GM18526 (cell line): Measurements from ENCODE around the gene LIPT1.

Experiments used
- POLR2A ChIP-seq: IDR thresholded peaks from 3 replicates; pipeline ENCODE4 v1.6.1; 2011; ENCODE audit not compliant: insufficient read length; ENCODE audit errors: extremely low read depth

The LIPT1 gene

GRCh38 chr2:99158599-99158998, 3.8 kb downstream of the LIPT1 start:
- no peak for TF ChIP-seq POLR2A

DNA sequence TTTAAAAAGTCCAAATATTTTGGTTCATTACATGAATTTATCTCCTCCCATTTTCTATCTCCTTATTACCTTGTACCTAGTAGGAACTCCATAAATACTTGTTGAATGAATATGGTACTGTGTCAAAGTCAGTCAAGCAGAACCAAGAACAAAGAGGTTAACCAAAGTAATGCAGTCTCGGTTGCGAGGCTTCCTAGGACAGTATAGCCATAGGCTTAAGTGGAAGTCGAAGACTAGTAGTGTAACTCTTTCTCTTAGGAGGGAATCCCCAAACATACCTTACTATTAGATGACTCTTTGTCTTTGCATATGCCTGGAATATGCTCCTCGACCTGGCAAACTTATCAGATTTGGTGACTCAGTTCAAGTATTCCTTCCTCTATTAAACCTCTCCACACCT, 4.8 kb downstream of the LIPT1 start:
- TF ChIP-seq POLR2A = no peak

GRCh38 chr2:99166218-99166617, 11.5 kb downstream of the LIPT1 start:
- no peak for TF ChIP-seq POLR2A

GRCh38 chr2:99169534-99169933, 14.8 kb downstream of the LIPT1 start:
- TF ChIP-seq POLR2A = no peak

DNA sequence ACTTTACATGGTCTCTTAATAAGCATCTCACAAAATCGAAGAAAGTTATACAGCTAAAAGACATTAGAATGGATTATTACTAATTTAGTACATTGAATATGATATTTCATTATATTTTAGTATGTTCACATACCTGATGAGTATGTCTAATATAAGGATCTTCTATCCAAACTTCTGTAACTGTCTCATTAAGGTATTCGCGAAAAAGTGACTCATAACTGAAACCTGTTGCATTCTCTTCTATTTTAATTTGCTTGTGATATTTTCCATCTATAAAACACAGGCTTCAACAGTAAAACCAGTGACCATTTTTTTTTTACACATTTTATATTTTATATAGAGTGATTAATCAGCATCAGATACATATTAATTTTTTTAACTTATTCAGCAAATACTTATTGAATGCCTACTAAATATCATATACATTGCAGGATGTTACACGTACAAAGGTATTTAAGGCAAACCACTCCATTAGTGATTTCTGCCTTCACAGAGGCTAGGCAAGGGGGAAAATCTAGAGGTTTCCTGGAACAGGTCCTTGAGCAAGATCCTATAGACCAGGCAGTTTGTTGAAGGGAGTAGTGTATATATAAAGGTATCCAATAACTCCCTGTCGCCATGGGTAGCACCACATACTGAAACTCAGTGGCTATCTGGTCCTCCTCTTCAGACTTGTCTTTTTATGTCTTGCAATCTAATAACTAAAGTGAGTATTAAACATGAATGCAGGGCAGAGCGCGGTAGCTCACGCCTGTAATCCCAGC, 16.8 kb downstream of the LIPT1 start:
- no peak for TF ChIP-seq POLR2A

GRCh38 chr2:99180755-99181623, 26.2 kb downstream of the LIPT1 start, which contains the start of the genes MITD1 and MRPL30:
TSS of gene MITD1 (minus strand) at chr2:99181058. CDS start at chr2:99180981, 77 bp downstream.
TSS of gene MRPL30 (plus strand) at chr2:99181184. CDS start at chr2:99186204, 5,020 bp downstream.
- peak; percentile 86 for TF ChIP-seq POLR2A

DNA sequence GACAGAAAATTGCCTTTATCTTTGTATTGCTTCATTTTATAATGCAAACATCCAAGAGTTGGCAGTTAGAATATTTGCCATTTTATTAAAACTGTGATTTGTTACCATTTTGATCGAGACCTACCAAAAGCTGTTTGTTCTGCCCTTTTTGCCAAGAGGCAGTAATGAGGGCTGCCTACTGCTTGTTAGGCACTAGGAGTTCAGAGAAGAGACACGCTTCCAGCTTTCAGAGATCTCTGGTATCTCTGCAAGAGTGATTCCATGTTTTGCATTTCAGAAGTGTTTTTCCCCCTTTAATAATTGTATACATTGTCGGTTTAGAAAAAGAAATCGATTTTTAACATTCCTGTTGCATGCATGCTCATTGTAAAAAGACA, 26.8 kb downstream of the LIPT1 start:
- no peak for TF ChIP-seq POLR2A

- no peak for TF ChIP-seq POLR2A
Observed at GRCh38 chr2:99183025-99183424, 28.3 kb downstream of the LIPT1 start.

DNA sequence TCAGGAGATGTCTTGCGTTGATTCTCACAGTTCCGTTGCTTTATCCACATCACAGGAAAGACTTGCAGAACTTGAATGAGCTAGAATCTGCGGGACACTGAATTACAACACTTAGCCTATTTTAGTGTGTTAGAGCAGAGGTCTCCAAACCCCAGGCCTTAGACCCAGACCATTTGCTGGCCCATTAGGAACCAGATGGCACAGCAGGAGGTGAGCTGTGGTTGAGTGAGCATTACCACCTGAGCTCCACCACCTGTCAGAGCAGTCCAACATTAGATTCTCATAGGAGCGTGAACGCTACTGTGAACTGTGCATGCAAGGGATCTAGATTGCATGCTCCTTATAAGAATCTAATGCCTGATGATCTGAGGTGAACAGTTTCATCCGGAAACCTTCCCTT, 30.0 kb downstream of the LIPT1 start:
- TF ChIP-seq POLR2A = no peak

DNA sequence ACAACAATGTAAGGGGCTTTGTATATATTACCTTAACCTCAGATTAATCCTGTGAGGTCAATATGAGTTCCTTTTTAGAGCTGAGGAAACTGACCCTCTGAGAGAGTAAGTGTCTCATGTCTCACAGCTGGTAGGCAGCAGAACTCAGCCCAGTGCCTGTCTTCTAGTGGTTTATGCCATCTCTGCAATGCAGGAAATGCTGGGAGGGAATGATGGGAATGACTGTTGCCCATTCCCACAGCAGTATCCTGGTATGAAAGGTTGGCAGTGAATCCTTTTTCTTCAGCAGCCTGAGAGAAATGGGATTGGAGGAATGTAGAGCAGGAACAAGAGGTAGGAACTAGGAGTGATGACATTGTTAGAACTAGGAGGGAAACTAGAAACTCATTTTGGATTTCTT, 32.2 kb downstream of the LIPT1 start:
- no peak for TF ChIP-seq POLR2A

DNA sequence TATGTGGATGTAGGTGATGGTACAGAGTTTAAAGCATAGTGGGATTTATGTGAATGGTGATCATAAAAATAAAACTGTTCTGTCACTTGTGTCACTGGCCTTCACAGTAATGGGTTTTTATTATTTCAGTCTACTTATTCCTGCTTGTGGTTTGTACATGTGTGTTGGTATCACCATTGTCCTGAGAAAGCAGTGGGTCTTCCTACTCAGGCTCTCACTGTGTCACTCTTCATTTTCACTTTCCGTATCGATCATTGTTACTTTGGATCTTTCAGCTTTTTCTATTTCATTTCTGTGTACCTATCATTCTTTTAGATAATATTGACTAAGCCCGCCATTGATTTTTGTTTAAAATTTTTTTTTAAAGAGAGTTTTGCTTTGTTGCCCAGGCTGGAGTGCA, 33.6 kb downstream of the LIPT1 start:
- TF ChIP-seq POLR2A = no peak

DNA sequence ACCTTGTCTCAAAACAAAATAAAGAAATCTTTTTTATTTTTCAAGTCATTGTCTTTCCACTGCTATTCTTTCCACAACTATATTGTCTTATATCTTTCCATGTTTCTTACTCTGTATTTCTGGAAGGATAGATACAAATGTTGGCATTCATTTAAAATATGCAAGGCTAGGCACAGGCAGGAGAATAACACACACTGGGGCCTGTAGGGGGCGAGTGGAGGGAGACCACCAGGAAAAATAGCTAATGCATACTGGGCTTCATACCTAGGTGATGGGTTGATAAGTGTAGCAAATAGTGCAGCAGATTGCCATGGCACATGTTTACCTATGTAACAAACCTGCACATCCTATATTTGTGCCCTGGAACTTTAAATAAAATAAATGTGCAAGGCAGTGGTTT, 35.8 kb downstream of the LIPT1 start:
- TF ChIP-seq POLR2A = no peak

DNA sequence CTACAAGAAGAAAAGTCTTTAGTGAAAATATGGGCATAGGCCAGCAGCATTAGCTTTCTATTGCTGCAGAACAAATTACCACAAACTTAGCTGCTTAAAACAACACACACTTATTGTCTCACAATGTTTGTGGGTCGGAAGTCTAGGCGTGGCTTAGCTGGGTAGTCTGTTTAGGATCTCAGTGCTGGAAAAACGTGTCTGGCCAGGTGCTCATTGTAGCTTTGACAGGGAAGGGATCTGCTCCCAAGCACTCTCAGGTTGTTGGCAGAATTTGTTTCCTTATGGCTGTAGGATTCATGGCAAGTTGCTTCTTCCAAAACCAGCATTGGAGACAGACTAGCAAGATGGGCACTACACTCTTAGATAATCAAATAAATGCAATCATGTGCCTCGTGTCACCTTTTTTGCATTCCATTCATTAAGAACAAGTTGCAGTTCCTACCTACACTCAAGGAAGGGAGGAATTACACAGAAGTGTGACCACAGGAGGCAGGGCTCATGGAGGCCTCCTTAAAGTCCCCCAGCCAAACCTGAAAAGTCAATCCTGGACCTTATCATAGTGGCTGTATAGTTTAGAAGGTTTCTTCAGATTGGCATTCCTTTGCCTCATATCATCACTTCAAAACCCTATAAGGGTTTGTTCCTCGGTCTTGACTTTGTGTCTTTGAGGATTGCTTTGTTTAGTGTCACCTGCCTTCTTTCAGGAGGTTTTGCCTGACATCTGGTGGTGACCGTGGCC, 43.5 kb downstream of the LIPT1 start:
- no peak for TF ChIP-seq POLR2A

DNA sequence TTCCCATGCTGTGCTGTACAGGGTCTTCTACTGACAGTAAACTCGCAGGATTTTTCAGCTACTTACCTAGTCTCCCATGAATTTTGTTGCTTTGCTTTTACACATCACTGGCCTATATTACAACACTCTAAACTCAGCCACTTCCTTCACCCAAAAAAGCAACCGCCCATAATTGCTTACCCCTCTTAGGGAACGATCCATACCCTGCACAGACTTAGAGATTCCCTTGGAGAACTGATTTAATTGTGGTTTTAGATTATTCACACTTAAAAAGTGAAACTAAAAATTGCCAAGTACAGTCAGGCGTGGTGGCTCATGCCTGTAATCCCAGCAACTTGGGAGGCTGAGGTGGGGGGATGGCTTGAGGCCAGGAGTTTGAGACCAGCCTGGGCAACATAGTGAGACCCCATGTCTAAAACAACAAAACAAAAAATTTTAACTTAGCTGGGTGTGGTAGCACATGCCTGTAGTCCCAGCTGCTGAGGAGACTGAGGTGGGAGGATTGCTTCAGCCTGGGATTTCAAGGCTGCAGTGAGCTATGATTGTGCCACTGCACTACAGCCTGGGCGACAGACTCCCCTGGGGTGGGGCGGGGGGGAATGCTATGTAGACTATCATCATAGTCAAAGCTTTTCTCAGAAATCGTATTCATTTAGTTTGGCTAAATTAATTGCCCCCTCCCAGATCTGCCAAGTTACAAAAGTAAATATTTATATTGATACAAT, 45.5 kb downstream of the LIPT1 start:
- TF ChIP-seq POLR2A = no peak

- no peak for TF ChIP-seq POLR2A
Observed at GRCh38 chr2:99201959-99202678, 47.4 kb downstream of the LIPT1 start.

DNA sequence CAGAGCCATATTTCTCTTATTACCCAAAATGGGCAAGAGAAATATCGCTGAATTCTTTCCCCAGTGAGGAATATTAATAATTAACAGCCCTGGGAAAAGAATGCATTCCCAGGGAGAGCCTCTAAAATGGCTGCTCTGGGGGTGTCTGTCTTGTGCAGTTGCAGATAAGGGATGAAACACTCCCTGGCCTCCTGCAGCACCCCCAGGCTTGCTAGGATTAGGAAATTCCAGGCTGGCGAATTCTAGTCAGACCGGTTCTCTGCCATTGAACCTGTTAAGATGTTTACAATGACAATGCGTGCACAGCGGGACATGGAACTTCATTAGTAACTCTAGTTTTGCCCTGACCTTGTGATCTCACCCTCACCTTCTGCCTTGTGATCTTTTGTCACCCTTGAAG, 50.7 kb downstream of the LIPT1 start:
- no peak for TF ChIP-seq POLR2A
